ENCODE measurements around the gene OSBPL1A. TPM values are rescaled to one million over a fixed set of nuclear protein-coding genes. Genes with fewer than 3 reads are reported as not detected.

The OSBPL1A gene
- total RNA-seq, 1 experiment from 2014 or later, result 21.5 TPM

GRCh38 chr18:24396082-24396633 lies 1.5 kb downstream of the OSBPL1A start:
- POLR2A ChIA-PET, result interaction anchor here (0.7 to 3.9 kb wide), 6 partner anchors 9 to 134 kb away, joined by 3 to 103 read pairs (median 4); partner anchors contain the start of gene IMPACT
- no peak for TF ChIP-seq CTCF (IDR thresholded peaks at IDR 0.05; ENCODE audit: unreplicated experiment)
- intact Hi-C loops (cut with micrococcal nuclease), result loop anchor here (5.0 kb wide), 1 partner anchor 956 kb away; the partner anchor contains the start of gene ZNF521
- Mint-ChIP-seq H3K27ac (ENCODE audit: low read depth, unreplicated experiment) (no peak overlapping the region), H3K4me3 (ENCODE audit: unreplicated experiment) (peak overlapping the region; percentile 77), H3K36me3 (ENCODE audit: insufficient read depth, unreplicated experiment) (no peaks in the 10 kb centered on the region), H3K27me3 (ENCODE audit: insufficient read depth, unreplicated experiment) (no peaks in the 10 kb centered on the region), H3K9me3 (ENCODE audit: unreplicated experiment) (no peaks in the 10 kb centered on the region), H3K4me1 (ENCODE audit: insufficient read depth, unreplicated experiment) (peaks cover 8% of the 10 kb centered on the region)
- CTCF ChIA-PET, result interaction anchor here (0.9 to 3.3 kb wide), 2 partner anchors 16 to 36 kb away, joined by 5 to 20 read pairs; no protein-coding TSS in a partner anchor
- peak; percentile 21 for DNase-seq (ENCODE audit: unreplicated experiment)
- no TSS peak for BruUV-seq (replicated peaks)

GRCh38 chr18:24395049-24395795 lies 2.4 kb downstream of the OSBPL1A start:
- intact Hi-C loops (cut with micrococcal nuclease), result loop anchor here (5.0 kb wide), 1 partner anchor 957 kb away; the partner anchor contains the start of gene ZNF521
- Mint-ChIP-seq H3K9me3 (ENCODE audit: unreplicated experiment) (no peaks in the 10 kb centered on the region), H3K27me3 (ENCODE audit: insufficient read depth, unreplicated experiment) (no peaks in the 10 kb centered on the region), H3K4me3 (ENCODE audit: unreplicated experiment) (no peak overlapping the region), H3K36me3 (ENCODE audit: insufficient read depth, unreplicated experiment) (no peaks in the 10 kb centered on the region), H3K27ac (ENCODE audit: low read depth, unreplicated experiment) (no peak overlapping the region), H3K4me1 (ENCODE audit: insufficient read depth, unreplicated experiment) (peaks cover 8% of the 10 kb centered on the region)
- ChIA-PET POLR2A (no interaction called here), CTCF (interaction anchor here (0.8 to 3.5 kb wide), 2 partner anchors 35 to 94 kb away, joined by 3 to 20 read pairs; no protein-coding TSS in a partner anchor)
- DNase-seq (ENCODE audit: unreplicated experiment), result peak; percentile 39
- no TSS peak for BruUV-seq (replicated peaks)
- TF ChIP-seq CTCF (IDR thresholded peaks at IDR 0.05; ENCODE audit: unreplicated experiment), result no peak

GRCh38 chr18:24388957-24389356 lies 8.7 kb downstream of the OSBPL1A start:
- no peak for DNase-seq (ENCODE audit: unreplicated experiment)
- H3K27ac Mint-ChIP-seq (ENCODE audit: low read depth, unreplicated experiment), result no peak overlapping the region
- CTCF ChIA-PET, result interaction anchor here (0.9 to 2.1 kb wide), 4 partner anchors 8 to 40 kb away, joined by 3 to 7 read pairs (median 4); partner anchors contain the start of gene OSBPL1A
- intact Hi-C loops (cut with micrococcal nuclease), result no loop called here
- POLR2A ChIA-PET, result interaction anchor here (0.7 kb wide), 1 partner anchor 9 kb away, joined by 3 read pairs; the partner anchor contains the start of gene OSBPL1A
- no TSS peak for BruUV-seq (replicated peaks)
- no peaks in the 10 kb centered on the region for H3K27me3 Mint-ChIP-seq (ENCODE audit: insufficient read depth, unreplicated experiment)
- no peak overlapping the region for H3K4me3 Mint-ChIP-seq (ENCODE audit: unreplicated experiment)
- no peaks in the 10 kb centered on the region for H3K9me3 Mint-ChIP-seq (ENCODE audit: unreplicated experiment)
- TF ChIP-seq CTCF (IDR thresholded peaks at IDR 0.05; ENCODE audit: unreplicated experiment), result no peak
- peaks cover 2% of the 10 kb centered on the region for H3K4me1 Mint-ChIP-seq (ENCODE audit: insufficient read depth, unreplicated experiment)
- H3K36me3 Mint-ChIP-seq (ENCODE audit: insufficient read depth, unreplicated experiment), result peaks cover under 1% of the 10 kb centered on the region

- POLR2A ChIA-PET, result interaction anchor here (1.3 kb wide), 1 partner anchor 11 kb away, joined by 6 read pairs; the partner anchor contains the start of gene OSBPL1A
- Mint-ChIP-seq H3K4me3 (ENCODE audit: unreplicated experiment) (no peak overlapping the region), H3K36me3 (ENCODE audit: insufficient read depth, unreplicated experiment) (peaks cover 4% of the 10 kb centered on the region), H3K4me1 (ENCODE audit: insufficient read depth, unreplicated experiment) (peaks cover 6% of the 10 kb centered on the region), H3K27ac (ENCODE audit: low read depth, unreplicated experiment) (no peak overlapping the region), H3K9me3 (ENCODE audit: unreplicated experiment) (no peaks in the 10 kb centered on the region), H3K27me3 (ENCODE audit: insufficient read depth, unreplicated experiment) (no peaks in the 10 kb centered on the region)
- BruUV-seq (replicated peaks), result no TSS peak
- DNase-seq (ENCODE audit: unreplicated experiment), result peak; percentile 4
- no peak for TF ChIP-seq CTCF (IDR thresholded peaks at IDR 0.05; ENCODE audit: unreplicated experiment)
- CTCF ChIA-PET, result interaction anchor here (0.7 kb wide), 1 partner anchor 342 kb away, joined by 3 read pairs; no protein-coding TSS in a partner anchor
- intact Hi-C loops (cut with micrococcal nuclease), result no loop called here
Observed at GRCh38 chr18:24386681-24387080, 10.9 kb downstream of the OSBPL1A start.

All from MCF 10A (cell line).